Ishikawa (cell line): ENCODE measurements around the gene ZC4H2.

Source experiments
- CEBPB ChIP-seq: IDR thresholded peaks from 2 replicates; pipeline ENCODE4 v1.6.1; 2012
- CREB1 ChIP-seq: IDR thresholded peaks from 2 replicates; pipeline ENCODE4 v1.6.1; 2012; ENCODE audit warnings: low read depth
- EGR1 ChIP-seq: IDR thresholded peaks from 2 replicates; pipeline ENCODE4 v1.6.1; 2012
- EP300 ChIP-seq: IDR thresholded peaks from 2 replicates; pipeline ENCODE4 v1.6.1; 2012; ENCODE audit warnings: borderline replicate concordance
- FOXM1 ChIP-seq: IDR thresholded peaks from 2 replicates; pipeline ENCODE4 v1.6.1; 2012; ENCODE audit warnings: low read depth, borderline replicate concordance
- MAX ChIP-seq: IDR thresholded peaks from 2 replicates; pipeline ENCODE4 v1.6.1; 2012
- NFIC ChIP-seq: IDR thresholded peaks from 2 replicates; pipeline ENCODE4 v1.6.1; 2012
- RAD21 ChIP-seq: IDR thresholded peaks from 2 replicates; pipeline ENCODE4 v1.6.1; 2012; ENCODE audit warnings: low read depth
- REST ChIP-seq: IDR thresholded peaks from 2 replicates; pipeline ENCODE4 v1.6.1; 2012; ENCODE audit warnings: low read depth, mild to moderate bottlenecking
- TAF1 ChIP-seq: IDR thresholded peaks from 2 replicates; pipeline ENCODE4 v1.6.1; 2012; ENCODE audit warnings: low read depth, mild to moderate bottlenecking
- TCF12 ChIP-seq: IDR thresholded peaks from 2 replicates; pipeline ENCODE4 v1.6.1; 2012; ENCODE audit warnings: low read depth
- TEAD4 ChIP-seq: IDR thresholded peaks from 2 replicates; pipeline ENCODE4 v1.6.1; 2012
- USF1 ChIP-seq: IDR thresholded peaks from 2 replicates; pipeline ENCODE4 v1.6.1; 2012
- YY1 ChIP-seq: IDR thresholded peaks from 2 replicates; pipeline ENCODE4 v1.6.1; 2012; ENCODE audit warnings: low read depth
- ZBTB7A ChIP-seq: IDR thresholded peaks from 2 replicates; pipeline ENCODE4 v1.6.1; 2012; ENCODE audit warnings: low read depth

The ZC4H2 gene

GRCh38 chrX:64975989-64976672 lies at the start of gene ZC4H2:
Gene ZC4H2 (minus strand): TSS chrX:64976450. CDS start chrX:64976377, 73 bp downstream.
- no peak for TF ChIP-seq EGR1
- TF ChIP-seq YY1, result no peak
- TF ChIP-seq ZBTB7A, result no peak
- no peak for TF ChIP-seq TAF1
- TF ChIP-seq RAD21, result no peak

- TF ChIP-seq CREB1 (no peak), REST (no peak), YY1 (no peak), TCF12 (no peak), EP300 (no peak), NFIC (no peak), TEAD4 (no peak)
Measured at GRCh38 chrX:65017451-65017850, 41.2 kb upstream of the ZC4H2 start.

GRCh38 chrX:65014230-65014629 lies 38.0 kb upstream of the ZC4H2 start:
- TF ChIP-seq CREB1 (no peak), REST (no peak), ZBTB7A (no peak), TCF12 (no peak), NFIC (no peak), USF1 (no peak), TEAD4 (no peak), CEBPB (no peak), RAD21 (no peak), TAF1 (no peak), FOXM1 (no peak), EP300 (no peak), EGR1 (no peak), YY1 (no peak), MAX (no peak)

GRCh38 chrX:65009459-65009858 lies 33.2 kb upstream of the ZC4H2 start:
- TF ChIP-seq TCF12 (no peak), YY1 (no peak)

- TF ChIP-seq REST, result no peak
- TF ChIP-seq USF1, result no peak
- TF ChIP-seq TEAD4, result no peak
- TF ChIP-seq TAF1, result no peak
- TF ChIP-seq NFIC, result no peak
- no peak for TF ChIP-seq RAD21
Measured at GRCh38 chrX:64996805-64997204, 20.6 kb upstream of the ZC4H2 start.
